HK-2 (cell line): Measurements from ENCODE around the gene CACNG4.

Experiments used
- DNase-seq: peaks from one replicate; pipeline ENCODE4 v3.0.0-alpha.2; 2018; ENCODE audit not compliant: unreplicated experiment

CACNG4 gene

GRCh38 chr17:66944351-66945146, 20.0 kb upstream of the CACNG4 start:
- DNase-seq: no peak

GRCh38 chr17:66945147-66945835, 19.2 kb upstream of the CACNG4 start:
- DNase-seq: no peak

DNA sequence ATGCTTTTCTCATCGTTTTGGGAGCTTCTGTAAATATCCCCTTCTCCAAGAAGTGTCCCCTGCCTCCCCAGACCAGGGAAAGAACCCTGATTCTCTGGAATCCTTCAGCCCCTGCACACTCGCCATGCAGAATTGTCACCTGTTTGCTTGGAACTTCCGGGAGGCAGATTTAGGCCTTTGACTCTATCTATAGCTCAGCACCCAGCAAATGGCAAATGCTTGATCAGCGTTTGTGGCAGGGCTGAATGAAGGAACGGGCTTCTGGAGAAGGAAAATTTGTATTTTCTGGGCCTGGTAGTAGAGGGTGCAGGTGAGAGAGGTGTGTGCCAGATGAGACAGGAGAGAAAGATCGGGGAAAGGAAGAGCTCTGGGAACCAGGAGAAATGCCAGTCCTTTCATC, 18.3 kb upstream of the CACNG4 start:
- DNase-seq: no peak

- DNase-seq: no peak
Observed at GRCh38 chr17:66947311-66947710, 17.2 kb upstream of the CACNG4 start.

DNA sequence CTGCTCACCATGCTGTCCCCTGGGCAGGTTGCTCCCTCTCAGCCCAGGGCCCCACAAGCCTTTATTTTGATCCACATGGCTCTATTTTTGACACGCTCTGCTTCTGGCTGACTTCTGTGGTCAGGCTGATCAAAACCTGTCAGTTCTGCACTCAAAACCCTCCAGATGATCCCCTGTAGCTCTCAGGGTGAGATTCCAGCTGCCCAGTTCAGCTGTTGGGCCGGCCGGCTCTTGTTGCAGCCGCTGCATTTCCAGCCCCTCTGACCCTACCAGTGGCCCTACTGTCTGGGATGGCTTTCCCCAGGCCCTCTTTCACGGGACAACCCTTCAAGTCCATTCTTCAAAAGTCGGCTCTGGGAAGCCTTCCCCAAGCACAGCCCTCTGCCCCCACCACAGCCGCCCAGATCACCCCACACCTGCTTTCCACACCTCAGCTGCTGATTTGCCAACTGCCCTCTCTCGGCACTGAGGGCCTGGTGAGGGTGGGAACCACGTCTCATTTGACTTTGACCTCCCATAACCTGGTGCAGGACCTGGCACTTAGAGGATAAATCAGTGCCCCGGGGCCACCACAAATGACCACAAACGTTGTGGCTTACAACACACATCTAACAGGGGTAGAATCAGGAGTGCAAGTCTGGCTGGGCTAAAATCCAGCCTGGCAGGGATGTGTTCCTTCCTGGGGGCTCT, 16.3 kb upstream of the CACNG4 start:
- DNase-seq: no peak

GRCh38 chr17:66949501-66949900, 15.0 kb upstream of the CACNG4 start:
- DNase-seq: no peak

DNA sequence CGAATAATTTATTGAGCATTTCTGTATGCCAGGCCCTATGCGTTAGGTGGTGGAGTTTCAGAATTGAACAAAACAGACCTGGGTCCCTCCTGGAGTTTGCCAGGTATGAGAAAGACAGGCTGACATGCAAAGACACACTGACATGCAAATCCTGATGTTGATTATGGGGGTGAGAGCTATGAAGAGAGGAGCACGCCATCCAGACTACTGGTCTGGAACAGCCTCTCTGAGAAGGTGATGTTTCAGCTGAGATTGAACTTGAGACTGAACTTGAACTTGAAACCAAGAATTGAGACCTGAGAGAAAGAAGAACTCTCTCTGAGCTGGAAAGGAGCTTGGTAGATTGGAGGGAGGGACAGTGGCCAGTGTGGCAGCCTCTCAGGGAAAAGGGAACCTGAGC, 14.2 kb upstream of the CACNG4 start:
- DNase-seq: no peak

DNA sequence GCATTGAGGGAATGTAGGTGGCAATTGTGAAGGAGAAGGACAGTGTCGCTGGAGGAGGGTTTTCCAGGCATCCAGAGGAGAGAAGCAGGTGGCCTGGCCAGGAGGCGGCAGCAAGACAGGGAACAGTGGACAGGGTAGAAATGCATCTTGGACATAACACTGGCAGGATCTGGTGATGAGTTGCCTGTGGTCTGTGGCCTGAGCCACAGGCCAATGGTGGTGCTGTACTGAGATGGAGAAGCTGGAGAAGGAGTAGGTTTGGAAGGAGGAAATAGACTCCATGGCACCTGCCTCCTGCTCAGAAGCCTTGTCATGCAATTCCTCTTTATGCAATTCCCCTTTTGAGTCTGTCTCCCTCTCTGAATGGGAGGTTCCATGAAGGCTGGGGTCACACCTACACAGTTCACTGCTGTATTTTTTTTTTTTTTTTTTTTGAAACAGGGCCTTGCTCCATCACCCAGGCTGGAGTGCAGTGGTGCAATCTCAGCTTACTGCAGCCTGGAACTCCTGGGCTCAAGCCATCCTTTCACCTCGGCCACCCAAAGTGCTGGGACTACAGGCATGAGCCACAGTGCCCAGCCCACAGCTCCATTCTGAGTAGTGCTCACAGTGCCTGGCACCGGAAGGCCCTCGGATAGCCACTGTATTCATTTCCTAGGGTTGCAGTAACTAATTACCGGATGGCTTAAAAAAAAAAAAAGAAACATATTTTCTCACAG, 13.5 kb upstream of the CACNG4 start:
- no peak for DNase-seq

DNA sequence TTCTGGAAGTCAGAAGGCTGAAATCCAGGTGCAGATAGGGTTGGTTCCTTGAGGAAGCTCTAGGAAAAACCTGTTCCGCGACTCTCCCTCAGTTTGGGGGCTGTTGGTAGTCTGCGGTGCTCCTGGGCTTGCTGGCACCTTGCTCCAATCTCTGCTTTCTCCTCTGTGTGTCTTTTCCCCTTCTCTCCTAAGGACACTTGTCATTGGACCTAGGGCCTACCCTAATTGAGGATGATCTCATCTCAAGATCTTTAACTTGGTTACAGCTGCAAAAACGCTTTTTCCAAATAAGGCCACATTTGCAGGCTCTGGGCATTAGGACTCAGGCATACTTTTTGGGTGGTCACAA, 12.9 kb upstream of the CACNG4 start:
- no peak for DNase-seq

- peak; percentile 43 for DNase-seq
Observed at GRCh38 chr17:66952031-66952524, 12.4 kb upstream of the CACNG4 start.

DNA sequence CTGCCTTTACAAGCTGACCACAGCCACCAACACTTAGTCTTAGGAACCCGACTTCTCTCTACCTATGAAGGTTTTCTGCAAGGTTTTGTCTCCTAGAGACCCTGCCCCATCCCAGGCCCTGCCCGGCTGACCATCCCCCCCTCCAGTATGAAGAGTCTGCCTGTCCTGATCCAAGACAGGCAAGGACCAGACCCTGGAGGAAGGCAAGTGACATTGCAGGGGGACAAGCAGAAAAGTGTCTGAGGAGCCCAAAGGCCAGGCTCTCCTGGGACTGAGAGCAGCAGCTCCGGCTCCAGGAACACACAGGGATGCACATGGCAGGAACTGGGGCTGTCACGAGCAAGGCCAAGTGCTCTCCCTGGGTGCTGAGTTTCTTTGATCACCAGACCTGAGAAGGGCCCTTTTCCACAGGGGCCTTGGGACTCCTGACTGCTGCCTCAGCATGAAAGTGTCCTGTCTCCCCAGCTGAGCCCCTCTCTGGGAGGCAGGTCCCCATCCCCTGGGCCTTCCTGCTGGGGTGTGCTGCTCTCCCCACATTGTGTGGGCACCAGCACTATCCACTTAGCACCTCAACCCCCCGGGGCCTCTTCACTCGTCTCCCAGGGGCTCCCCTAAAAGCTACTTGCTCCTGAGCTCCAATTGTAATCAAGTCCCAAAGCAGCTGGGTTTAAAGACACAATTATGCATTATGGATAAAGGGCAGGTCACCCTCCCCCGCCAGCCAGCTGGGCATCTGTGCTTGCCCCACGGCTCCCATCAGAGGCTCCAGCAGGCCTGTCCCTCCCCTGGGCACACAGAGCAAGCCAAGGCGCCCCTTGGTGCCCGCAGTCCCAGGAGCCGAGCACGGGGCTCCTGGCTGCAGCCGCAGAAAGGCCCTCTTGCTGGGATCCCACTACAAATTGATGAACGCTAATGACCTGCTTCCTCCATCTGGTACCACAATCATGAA, 11.6 kb upstream of the CACNG4 start:
- no peak for DNase-seq

- no peak for DNase-seq
Observed at GRCh38 chr17:66953630-66954020, 10.9 kb upstream of the CACNG4 start.

DNA sequence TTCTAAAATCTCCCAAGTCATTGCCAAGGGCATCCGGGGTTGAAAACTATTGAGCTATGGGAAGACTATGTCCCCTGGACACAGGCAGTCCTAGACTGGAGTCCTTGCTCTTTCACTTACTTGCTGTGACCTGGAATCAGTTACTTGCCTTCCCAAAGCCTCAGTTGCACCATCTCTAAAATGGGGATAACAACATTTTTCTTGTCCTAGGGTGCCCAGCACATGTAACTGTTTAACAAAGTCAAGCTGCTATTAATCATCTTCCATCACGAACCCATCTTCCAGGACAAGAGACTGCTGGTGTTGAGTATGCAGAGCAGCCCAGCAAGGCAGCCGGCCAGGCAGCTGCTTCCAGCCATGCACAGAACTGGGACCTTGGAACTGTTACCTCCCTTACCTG, 9.9 kb upstream of the CACNG4 start:
- DNase-seq: no peak

DNA sequence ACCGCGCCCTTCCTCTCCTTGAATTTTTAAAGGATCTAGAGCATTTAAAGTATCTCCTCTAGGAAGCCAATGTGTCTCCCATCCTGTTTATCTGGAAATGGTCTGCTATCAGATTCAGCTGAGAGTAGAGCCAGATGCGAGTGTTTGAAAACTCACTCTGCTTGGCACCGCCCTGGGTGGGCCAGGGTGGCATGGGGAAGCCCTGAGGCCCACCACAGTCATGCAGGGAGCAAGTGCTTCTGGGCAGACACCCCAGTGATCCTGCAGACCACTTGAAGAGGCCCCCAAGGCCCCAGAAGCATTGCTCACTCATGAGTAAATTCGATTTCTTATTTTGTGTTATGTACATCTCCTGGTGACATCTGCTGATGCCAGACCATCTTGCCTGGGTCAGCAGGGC, 8.7 kb upstream of the CACNG4 start:
- DNase-seq: no peak

DNA sequence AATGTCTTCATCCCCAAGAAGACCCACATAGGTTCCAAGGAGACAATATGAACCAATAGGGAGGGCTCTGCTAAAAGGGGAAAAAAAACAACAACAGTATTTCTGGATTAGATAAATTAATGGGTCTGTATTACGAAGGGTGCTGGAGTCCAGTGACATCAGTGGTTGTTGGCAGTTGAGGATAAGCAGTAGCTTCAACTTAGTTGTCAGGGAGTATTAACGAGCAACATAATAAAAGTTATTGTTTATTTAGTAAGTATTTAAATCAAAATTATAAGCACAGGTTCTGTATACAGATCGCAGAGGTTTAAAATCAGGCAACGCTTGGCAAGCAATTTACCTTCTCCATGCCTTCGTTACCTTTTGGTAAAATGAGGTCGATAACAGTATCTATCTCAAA, 7.6 kb upstream of the CACNG4 start:
- DNase-seq: no peak

GRCh38 chr17:66957343-66957742, 7.2 kb upstream of the CACNG4 start:
- DNase-seq: no peak

GRCh38 chr17:66957951-66958579, 6.4 kb upstream of the CACNG4 start:
- no peak for DNase-seq

DNA sequence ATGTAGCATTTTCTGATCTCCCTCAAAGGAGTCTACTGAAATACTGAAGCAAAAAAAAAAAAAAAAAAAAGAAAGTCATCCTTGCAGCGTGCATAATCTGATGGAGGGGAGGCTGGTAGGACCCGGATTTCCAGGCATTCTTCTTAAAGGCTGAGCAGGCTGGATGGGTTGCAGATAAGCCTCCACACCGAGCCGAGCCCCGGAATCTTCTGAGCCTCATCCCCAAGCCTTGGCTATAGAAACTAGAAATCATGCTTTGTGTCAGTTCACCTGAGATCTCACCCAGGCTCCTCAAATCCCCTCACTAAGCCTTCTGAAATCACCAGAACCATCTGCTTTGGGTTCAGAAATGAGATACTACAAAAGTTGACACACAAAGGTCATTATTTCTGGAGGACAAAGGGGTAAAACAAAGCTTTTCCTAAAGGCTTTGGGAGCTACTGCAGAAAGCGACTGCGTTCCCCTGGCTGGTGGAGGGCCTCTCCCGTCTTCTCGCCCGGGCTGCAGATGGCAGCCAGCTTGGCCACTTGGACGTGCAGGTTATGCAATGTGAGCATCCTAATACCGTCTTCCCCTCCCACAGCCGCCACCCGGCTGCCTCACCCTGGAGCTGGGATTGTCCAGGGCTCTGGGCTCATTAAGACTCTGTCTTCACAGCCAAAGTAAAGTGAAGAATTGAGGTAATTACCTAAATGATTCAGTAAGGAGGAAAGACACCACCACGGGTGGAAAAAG, 4.7 kb upstream of the CACNG4 start:
- DNase-seq: no peak

GRCh38 chr17:66960613-66961012, 3.9 kb upstream of the CACNG4 start:
- no peak for DNase-seq

GRCh38 chr17:66963521-66963908, 992 bp upstream of the CACNG4 start:
- no peak for DNase-seq
